NCI-H82 treated with DMSO at 0.1 percent for 48 hours (cell line): ENCODE results near the gene GLG1.
"Not testable (repeated sequence)": the region's sequence is repeated elsewhere in the genome, so short reads cannot be mapped to it uniquely, and the experiment has no call there.

Experiments
- DNase-seq: peaks from one replicate; lab custom pipeline; 2025; ENCODE audit not compliant: unreplicated experiment; lab: John Stamatoyannopoulos, UW

Gene GLG1

DNA sequence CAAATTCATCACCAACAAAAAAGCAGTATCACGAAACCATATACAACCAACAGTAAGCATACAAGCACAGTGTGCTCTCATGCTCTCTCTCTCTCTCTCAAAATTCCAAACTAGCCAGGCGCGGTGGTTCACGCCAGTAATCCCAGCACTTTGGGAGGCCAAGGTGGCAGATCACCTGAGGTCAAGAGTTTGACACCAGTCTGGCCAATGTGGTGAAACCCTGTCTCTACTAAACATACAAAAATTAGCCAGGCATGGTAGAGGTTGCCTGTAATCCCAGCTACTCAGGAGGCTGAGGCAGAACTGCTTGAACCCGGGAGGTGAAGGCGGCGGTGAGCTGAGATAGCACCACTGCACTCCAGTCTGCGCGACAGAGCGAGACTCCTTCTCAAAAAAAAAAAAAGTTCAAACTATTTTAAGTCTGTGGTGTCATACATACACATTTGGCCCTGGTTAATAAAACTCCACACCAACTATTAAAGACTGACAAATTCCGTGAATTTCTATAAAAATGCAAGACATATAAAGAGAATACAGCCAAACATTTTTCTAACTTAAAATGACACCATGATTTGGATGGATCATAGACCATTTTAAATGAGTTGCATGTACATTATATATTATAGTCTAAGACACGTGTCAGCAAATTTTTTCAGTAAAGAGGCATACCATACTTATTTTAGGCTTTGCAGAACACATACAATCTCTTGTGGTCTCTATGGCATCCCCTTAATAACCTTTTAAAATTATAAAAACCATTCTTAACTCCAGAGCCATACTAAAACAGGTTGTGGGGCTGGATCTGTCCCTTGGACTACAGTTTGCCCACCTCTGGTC lies 30.9 kb downstream of the GLG1 start:
- no peak for DNase-seq

DNA sequence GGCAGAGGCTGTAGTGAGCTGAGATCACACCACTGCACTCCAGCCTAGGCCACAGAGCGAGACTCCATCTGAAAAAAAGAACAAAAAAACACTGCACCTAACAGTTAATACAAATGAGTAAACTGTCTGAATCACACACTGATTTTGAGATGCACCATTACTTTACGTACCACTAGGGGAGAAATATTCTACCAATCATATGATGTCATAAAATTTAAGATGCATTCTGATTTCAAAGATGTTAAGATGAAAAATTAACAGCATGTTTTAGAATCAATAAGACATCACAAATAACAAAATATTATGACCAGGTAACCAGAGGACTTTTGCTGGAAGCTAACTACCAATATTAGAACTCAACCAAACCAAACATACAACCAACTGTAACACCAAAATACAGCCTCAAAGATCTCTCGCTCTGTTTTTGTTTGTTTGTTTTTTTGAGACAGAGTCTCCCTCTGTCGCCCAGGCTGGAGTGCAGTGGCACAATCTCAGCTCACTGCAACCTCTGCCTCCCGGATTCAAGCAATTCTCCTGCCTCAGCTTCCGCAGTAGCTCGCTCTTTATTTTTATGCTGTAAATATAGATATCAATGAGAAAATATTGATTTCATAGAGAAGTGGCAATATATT lies 31.6 kb downstream of the GLG1 start:
- no peak for DNase-seq

DNA sequence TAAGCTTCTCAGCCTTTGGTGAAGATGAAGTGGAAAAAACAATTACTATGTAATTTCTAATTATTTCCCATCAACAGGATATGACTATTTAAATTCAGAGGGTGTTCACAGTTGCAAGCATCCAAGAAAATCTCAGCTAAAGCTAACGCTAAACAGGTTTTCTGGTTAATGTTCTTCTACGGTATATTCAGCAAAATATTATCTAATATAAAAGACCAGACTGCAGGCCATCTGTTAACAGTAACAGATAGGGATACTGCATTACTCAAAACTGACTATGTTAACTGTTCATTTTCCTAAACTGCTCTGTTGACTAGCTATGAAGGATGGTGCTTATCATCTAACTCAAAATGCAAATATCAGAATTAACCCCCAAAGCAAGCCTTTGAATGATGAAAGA lies 32.8 kb downstream of the GLG1 start:
- no peak for DNase-seq

DNA sequence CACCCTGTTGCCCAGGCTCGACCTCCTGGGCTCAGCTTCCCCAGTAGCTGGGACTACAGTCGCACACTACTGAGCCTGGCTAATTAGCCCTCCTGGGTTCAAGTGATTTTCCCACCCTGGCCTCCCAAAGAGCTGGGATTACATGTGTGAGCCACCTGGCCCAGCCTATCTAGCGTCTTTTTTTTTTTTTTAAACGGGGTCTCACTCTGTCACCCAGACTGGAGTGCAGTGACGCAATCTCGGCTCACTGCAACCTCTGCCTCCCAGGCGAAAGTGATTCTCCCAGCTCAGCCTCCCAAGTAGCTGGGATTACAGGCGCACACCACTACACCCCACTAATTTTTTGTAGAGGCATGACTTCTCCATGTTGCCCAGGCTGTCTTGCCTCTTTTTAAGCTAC lies 33.3 kb downstream of the GLG1 start:
- DNase-seq, result no peak

DNA sequence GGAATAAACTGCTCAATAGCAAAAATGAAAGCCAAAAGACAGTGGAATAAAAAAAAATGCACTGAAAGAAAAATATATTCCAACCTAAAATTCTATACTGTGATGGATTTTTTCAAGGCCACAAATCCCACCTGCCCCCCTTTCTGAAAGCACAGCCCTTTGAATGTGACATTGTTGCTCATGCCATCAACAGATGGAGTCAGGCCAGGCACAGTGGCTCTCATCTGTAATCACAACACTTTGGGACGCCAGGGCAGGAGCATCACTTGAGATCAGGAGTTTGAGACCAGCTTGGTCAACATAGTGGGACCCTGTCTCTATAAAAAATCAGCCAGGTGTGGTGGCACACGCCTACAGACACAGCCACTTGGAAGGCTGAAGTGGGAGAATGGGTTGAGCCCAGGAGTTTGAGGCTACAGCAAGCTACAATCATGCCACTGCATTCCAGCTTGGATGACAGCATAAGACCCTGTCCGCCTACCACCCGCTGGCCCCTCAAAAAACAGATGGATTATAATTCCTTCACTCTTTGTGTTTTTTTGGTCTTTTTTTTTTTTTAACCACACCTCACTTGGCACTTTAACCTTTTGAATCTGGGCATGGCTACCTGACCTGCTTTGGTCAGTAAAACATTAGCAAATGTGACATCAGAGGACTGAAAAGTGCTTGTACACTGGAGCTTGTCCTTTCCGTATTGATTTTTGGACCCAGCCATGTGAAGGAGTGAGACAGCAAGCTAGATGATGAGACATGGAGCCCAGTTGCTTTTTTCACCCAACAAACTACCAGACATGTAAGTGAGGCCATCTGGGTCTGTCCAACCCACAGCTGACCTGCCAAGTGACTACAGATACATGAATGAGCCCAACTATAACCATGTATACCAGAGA lies 36.3 kb downstream of the GLG1 start:
- no peak for DNase-seq

DNA sequence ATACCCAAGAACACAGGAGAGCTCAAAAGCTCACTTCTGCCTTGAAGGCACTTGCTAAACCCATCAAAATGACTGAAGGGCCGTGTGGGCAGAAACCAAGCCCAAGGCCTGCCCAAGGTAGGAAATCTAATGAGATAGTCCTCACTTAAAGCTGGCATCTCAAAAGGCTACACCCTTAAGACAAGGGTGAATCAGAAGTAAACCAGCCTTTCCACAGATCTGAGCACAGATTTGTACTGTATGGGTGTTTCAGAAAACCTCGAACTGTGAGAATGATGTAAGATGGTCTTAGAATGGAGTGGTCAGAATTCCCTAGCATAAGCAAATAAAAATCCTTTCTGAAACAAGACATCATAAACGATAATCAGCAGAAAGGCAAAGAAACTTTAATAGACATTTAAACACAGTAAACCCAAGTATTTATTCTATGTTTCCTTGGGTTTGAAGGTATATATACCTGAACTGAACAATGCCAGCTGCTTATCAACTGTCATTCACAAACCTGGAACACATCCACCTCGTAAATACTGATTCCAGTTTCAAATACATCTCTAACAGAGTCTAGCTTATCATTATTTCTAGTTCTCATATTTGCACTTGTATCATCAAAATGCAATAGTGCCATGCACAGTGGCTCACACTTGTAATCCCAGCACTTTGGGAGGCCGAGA lies 37.8 kb downstream of the GLG1 start:
- no peak for DNase-seq

DNA sequence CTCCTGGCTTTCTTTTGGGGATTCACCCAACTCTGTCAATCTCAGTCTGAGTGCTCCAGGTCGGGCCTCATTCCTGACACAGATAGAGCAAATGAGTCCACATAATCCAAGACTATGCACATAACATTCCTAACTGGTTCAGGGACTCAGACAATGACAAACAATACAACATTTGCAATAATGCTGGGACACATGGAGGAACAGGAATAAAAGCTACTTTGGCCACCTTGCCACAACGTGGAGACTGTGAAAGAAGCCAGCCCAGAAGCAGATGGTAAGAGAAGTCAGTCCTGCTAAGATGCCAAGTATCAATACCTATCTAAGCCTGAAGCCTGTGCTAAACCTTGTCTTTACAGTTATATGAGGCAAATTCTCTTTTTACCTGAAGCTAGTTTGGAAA lies 39.0 kb downstream of the GLG1 start:
- no peak for DNase-seq

DNA sequence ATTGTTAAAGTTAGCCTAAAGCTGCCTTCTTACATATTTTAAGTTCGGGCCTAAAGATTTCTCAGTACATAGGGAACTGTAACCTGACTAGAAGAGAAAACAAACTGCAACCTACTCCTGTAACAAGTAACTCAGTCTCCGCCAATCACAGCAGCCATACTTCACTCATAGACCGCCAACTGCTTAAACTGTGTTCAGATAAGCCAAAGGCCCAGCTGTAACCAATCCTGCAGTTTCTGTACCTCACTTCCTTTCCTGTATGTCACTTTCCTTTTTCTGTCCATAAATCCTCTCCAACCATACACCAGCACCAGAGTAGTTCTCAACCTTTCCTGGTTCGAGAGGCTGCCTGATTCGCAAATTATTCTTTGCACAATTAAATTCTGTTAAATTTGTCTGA lies 41.5 kb downstream of the GLG1 start:
- DNase-seq, result no peak

DNA sequence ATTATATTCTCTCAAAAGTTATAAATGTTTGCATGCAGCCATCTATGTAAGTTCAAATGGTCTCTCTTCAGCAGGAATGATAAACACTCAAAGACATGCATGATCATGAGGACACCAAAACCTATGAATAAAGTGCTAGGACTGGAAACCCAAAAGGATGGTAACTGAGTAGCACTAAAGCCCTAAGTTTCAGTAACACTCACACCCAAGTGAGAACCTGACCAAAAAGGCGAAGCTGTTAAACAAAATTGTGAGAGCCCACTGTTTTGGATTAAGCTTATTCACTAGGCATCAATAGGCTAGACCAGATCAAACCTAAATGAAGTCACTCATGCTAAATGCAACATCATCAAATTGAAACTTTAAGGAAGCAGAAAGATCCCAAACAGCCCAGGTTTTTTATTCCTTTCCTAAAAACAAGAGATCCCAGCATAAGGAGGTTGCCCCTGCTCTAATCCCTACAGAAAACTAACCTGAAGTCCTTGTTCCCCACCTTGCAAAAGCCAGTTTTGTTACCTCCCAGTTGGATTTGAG lies 42.4 kb downstream of the GLG1 start:
- no peak for DNase-seq

DNA sequence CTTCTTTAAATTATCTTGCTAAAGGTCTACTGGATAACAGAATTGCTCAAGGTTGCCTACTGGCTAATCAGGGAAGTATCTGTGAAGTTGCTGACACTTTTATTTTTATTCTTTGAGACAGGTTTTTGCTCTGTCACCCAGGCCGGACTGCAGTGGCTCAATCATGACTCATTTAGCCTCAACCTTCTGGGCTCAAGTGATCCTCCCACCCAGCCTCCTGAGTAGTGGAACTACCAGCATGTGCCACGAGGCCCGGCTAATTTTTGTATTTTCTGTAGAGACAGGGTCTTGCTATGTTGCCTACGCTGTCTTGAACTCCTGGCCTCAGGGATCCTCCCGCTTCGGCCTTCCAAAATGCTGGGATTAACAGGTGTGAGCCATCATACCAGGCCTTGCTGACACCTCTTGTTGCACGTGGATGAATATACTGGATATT lies 43.1 kb downstream of the GLG1 start:
- no peak for DNase-seq

DNA sequence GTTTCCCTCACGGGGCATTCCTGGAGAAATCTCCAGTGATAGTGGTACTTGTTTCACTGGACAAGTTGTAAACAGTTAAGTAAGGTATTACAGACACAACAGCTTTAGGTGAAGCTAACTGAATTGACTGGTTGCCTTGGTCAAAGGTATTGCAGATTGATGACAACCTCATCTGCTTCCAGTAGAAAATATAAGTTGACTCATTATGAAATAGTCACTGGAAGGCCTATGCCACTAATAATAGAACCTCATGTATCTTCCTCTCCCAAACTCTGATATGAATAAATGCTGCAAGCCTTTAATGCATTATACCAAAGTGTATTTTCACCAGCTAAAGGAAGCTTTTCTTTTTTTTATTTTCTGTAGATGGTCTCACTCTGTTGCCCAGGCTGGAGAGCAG lies 44.8 kb downstream of the GLG1 start:
- DNase-seq, result no peak

DNA sequence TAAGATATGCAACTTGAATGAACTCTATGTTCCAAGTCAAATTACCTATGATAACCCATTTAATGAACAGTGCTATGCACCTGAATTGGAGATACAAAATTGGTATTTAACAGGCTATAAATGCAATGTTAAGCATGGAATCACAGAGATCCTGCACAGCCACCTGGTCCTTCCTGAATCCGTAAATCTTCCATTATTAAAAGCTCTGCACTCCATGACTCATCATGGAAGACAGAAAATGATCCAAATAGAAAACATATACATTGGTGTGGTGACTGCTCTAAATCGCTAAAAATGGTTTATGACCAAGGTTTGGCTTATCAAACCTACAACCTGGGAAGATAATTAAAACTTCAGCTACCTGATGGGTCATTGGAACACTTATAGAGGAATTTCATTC lies 45.3 kb downstream of the GLG1 start:
- no peak for DNase-seq

DNA sequence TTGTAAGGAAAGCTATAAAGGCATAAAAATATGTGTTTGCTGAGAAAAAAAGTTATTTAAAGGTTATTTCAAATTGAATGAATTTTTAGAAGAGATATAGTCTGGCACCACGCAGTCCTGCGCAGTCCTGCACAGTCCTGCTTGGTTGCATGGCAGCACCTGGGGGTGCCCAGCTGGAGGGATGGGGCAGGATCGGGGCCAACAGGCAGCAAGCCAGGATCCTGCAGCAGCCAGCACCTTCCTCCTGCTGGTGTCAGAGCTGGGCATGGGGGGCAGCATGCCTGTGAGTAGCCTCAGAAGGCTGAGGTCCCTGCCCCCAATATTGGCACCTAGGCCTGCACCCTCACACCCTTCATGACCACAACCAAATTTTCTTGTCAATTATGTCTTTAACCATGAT lies 46.0 kb downstream of the GLG1 start:
- DNase-seq, result no peak

DNA sequence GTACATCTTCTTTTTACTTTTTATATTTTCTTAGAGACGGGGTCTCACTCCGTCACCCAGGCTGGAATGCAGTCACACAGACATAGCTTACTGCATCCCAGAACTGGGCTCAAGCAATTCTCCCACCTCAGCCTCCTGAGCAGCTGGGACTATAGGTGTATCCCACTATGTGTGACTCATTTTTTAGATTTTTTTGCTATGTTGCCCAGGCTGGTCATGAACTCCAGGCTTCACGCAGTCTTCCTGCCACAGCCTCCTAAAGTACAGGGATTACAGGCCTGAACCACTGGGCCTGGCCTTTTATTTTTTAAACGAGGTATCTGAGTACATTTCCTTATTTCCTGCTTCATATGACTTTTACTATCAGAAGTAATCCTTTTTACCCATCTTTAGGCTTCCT lies 48.0 kb downstream of the GLG1 start:
- no peak for DNase-seq

DNA sequence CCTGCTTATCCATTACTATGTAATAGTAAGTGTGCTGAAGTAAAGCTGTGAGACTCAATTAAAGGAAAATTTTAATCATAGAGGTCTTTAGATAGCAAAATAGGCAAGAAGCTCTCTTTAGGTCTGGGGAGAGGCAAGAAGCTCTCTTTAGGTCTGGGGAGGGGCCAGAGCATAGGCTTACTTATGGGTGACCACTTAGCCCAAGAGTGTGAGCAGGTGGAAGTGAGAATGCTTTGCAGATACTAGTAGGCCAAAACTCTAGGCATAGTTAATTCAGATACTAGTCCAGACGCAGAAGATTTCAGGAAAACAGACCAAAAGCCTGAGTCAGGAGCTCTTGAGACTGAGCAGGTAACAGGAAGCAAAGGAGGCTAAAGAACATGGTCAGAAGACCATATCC lies 49.6 kb downstream of the GLG1 start:
- DNase-seq, result no peak

DNA sequence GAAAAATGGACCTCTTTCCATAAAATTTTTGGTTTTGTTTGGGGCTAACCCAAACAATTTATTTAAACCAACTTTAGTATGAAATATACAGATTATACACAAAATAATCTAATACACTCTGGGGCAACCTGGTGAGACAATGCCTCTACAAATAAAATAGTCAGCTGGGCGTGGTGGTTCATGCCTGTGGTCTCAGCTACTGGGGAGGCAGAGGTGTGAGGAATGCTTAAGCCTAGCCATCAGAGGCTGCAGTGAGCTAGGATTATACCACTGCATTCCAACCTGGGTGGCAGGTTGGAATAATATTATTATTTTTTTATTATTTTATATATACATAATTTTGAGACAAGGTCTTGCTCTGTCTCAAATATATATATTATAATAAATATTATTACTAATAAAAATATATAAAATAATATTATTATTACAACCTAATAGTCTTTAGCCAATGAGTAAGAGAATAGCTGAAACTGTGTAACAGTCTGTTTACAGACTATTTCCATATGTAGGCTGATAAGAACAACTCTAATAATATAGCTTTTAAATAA lies 50.5 kb downstream of the GLG1 start:
- no peak for DNase-seq

DNA sequence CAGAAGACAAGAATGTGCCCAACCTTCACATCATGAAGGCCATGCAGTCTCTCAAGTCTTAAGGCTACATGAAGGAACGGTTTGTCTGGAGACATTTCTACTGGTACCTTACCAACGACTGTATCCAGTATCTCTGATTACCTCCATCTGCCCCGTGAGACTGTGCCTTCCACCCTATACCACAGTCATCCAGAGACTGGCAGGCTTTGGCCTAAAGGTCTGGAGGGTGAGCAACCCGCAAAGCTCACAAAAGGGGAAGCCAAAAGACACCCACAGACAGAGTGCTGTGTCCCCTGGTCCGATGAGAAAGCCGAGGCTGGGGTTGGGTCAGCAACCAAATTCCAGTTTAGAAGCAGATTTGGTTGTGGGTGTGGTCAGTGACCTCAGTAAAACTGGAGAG lies 54.6 kb downstream of the GLG1 start:
- not testable (repeated sequence) for DNase-seq

DNA sequence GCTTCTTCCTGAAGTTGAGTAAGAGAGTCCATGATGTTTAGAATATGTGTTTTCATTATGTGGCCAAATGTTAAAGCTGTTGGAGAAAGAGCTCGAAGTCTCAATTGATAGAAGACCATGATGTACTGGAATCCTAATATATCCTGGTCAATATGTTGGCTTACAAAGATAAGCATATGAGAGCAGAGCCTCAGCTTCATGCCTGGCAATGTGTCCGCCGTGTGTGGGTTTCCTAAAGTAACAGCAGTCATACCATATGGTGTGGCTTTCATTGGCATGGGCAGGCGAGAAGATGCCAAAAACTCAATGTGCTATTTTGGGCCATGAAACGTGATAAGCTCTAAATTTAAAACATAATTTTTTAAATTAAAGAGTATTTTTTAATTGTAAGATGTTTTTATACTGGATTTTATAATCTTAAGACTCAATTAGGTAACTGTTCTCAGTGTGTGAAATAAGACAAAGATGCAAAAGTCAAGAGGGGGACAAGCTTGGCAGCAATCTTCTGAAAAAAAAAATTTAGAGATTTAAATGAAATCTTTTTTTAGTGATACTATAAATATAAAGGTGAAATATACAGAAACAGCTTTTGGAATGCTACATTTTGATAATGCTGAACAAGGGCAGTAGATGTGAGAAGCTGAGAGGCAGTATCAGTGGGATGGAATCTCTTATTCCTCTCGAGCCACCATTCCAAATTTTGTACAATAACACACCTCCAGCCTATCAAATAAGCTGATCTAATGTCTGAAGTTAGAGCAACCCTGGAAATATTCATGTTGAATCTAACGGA lies 56.5 kb downstream of the GLG1 start:
- not testable (repeated sequence) for DNase-seq

DNA sequence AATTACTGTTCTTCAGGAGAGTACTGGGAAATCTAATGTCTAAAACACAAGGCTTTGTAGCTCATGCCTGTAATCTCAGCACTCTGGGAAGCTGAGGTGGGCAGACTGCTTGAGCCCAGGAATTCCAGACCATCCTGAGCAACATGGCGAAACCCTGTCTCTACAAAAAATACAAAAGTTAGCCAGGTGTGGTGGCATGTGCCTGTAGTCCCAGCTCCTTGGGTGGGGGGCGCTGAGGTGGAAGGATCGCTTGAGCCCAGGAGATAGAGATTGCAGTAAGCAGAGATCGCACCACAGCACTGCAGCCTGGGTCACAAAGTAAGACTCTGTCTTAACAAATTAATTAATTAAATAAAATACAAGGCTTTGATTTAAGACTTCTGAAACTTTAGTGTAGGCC lies 60.8 kb downstream of the GLG1 start:
- not testable (repeated sequence) for DNase-seq
